Upper lobe of left lung (tissue), 6 donors: ENCODE measurements around the gene MUC5B. TPM values are rescaled to one million over a fixed set of nuclear protein-coding genes. Genes with fewer than 3 reads are reported as not detected.
A peak's percentile ranks its signal among the peaks of the same experiment; 100 is the strongest.

Source experiments
- ATAC-seq, 2 donors: fragments of 200-7000 bp; cut with Tn5 transposase; one replicate each; pipeline ENCODE4 v1.9.1; 2022; ENCODE audit warnings: mild to moderate bottlenecking in 2 of 2, moderate library complexity in 2 of 2; ENCODE audit not compliant: low FRiP score in 2 of 2
- DNase-seq, 2 donors: peaks; one replicate each; pipeline ENCODE4 v3.0.0-alpha.2; 2019 to 2020
- H3K27ac ChIP-seq, 4 donors: fragments of 200-600 bp; sonication (generic); one replicate each; pipeline ENCODE4 v1.5.1; 2016 to 2019
- H3K27me3 ChIP-seq, 4 donors: fragments of 200-600 bp; sonication (generic); one replicate each; pipeline ENCODE4 v1.5.1; 2017 to 2019
- H3K36me3 ChIP-seq, 4 donors: fragments of 200-600 bp; sonication (generic); one replicate each; pipeline ENCODE4 v1.5.1; 2016 to 2019
- H3K4me1 ChIP-seq, 4 donors: fragments of 200-600 bp; sonication (generic); one replicate each; pipeline ENCODE4 v1.5.1; 2018 to 2019
- H3K4me3 ChIP-seq, 4 donors: fragments of 200-600 bp; sonication (generic); one replicate each; pipeline ENCODE4 v1.5.1; 2017 to 2019; ENCODE audit warnings: mild to moderate bottlenecking in 2 of 4, moderate library complexity in 1 of 4
- H3K9me3 ChIP-seq, 4 donors: fragments of 200-600 bp; sonication (generic); one replicate each; pipeline ENCODE4 v1.5.1; 2018 to 2019
- EP300 ChIP-seq, 4 donors: sonication (generic); formaldehyde crosslinking; IDR thresholded peaks; one replicate each; pipeline ENCODE4 v1.5.1; 2017; ENCODE audit warnings: antibody characterized with exemption in 4 of 4, control low read depth in 2 of 4
- POLR2A ChIP-seq, 4 donors: fragments of 450-650 bp; IDR thresholded peaks; one replicate each; pipeline ENCODE4 v1.5.1; 2016 to 2017; ENCODE audit warnings: antibody characterized with exemption in 4 of 4, mild to moderate bottlenecking in 2 of 4
- POLR2AphosphoS5 ChIP-seq, 2 donors: sonication (generic); formaldehyde crosslinking; IDR thresholded peaks; one replicate each; pipeline ENCODE4 v1.5.1; 2017; ENCODE audit warnings: antibody characterized with exemption in 2 of 2
- WGBS, 2 donors: methylation state at CpG; one replicate each; pipeline ENCODE4 v1.1.5; 2017 to 2018; 5-methylcytosine and 5-hydroxymethylcytosine counted together
- total RNA-seq, 6 donors: library from RNA; depleted of rRNA in 4 of 6; stranded (reverse); fragments of >200 nt in 4 of 6; gene quantifications; one replicate each; pipeline versions ENCODE4 v1.1.0 to v1.2.1, GENCODE V29; 2016 to 2021
- TF ChIP-seq, protein P1 (sequence below), 6 experiments: fragments of 450-650 bp in 4 of 6; fragments of 200-600 bp in 2 of 6; sonication (generic) in 2 of 6; IDR thresholded peaks; one replicate each; pipeline ENCODE4 v1.5.1; 2016 to 2019; ENCODE audit warnings: antibody characterized with exemption in 6 of 6
- donor health status: DM: no; HTN: no; CAD: no; lungs with moderate emphysema.
- donor health status: DM: no; HTN: yes; CAD: no; lungs with severe emphysema.

The MUC5B gene
- total RNA-seq, 6 donors from 2014 or later = 3.2 to 54.5 (median 16.2) TPM

GRCh38 chr11:1233351-1234053 lies 10.6 kb downstream of the MUC5B start:
- H3K27ac ChIP-seq = no peak overlapping the region
- H3K36me3 ChIP-seq = no peaks in the 10 kb centered on the region
- H3K4me1 ChIP-seq = no peaks in the 10 kb centered on the region
- DNase-seq (peak in 1 of 2 donors; percentile 52), ATAC-seq (no peak)
- TF ChIP-seq POLR2A (IDR thresholded peaks at IDR 0.05) = no peak
- no peak for TF ChIP-seq EP300 (IDR thresholded peaks at IDR 0.05)
- no peak for TF ChIP-seq POLR2AphosphoS5 (IDR thresholded peaks at IDR 0.05)
- TF ChIP-seq, protein P1, sequence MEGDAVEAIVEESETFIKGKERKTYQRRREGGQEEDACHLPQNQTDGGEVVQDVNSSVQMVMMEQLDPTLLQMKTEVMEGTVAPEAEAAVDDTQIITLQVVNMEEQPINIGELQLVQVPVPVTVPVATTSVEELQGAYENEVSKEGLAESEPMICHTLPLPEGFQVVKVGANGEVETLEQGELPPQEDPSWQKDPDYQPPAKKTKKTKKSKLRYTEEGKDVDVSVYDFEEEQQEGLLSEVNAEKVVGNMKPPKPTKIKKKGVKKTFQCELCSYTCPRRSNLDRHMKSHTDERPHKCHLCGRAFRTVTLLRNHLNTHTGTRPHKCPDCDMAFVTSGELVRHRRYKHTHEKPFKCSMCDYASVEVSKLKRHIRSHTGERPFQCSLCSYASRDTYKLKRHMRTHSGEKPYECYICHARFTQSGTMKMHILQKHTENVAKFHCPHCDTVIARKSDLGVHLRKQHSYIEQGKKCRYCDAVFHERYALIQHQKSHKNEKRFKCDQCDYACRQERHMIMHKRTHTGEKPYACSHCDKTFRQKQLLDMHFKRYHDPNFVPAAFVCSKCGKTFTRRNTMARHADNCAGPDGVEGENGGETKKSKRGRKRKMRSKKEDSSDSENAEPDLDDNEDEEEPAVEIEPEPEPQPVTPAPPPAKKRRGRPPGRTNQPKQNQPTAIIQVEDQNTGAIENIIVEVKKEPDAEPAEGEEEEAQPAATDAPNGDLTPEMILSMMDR (IDR thresholded peaks at IDR 0.05) = no peak
- WGBS, 2 donors = 82% methylated on average over 8 of the region's 21 CpGs; no CpG with 5 or more reads in 1 of the 2 donors
- no peak overlapping the region for H3K4me3 ChIP-seq
- H3K27me3 ChIP-seq = no peaks in the 10 kb centered on the region
- no peaks in the 10 kb centered on the region for H3K9me3 ChIP-seq

GRCh38 chr11:1234054-1234720 lies 11.3 kb downstream of the MUC5B start:
- Histone ChIP-seq H3K9me3 (no peaks in the 10 kb centered on the region), H3K36me3 (no peaks in the 10 kb centered on the region), H3K27ac (no peak overlapping the region), H3K4me1 (no peaks in the 10 kb centered on the region), H3K4me3 (no peak overlapping the region), H3K27me3 (no peaks in the 10 kb centered on the region)
- TF ChIP-seq POLR2A (IDR thresholded peaks at IDR 0.05) (no peak), EP300 (IDR thresholded peaks at IDR 0.05) (no peak), POLR2AphosphoS5 (IDR thresholded peaks at IDR 0.05) (no peak)
- TF ChIP-seq, protein P1 (IDR thresholded peaks at IDR 0.05) = no peak
- no peak for ATAC-seq
- peak in 1 of 2 donors; percentile 72 for DNase-seq
- WGBS, 2 donors = 69% methylated on average over 12 of the region's 22 CpGs; no CpG with 5 or more reads in 1 of the 2 donors

- H3K36me3 ChIP-seq = no peaks in the 10 kb centered on the region
- TF ChIP-seq EP300 (IDR thresholded peaks at IDR 0.05) (no peak), POLR2AphosphoS5 (IDR thresholded peaks at IDR 0.05) (no peak), POLR2A (IDR thresholded peaks at IDR 0.05) (no peak)
- TF ChIP-seq, protein P1 (IDR thresholded peaks at IDR 0.05) = no peak
- DNase-seq (peak in 1 of 2 donors; percentile 78), ATAC-seq (no peak)
- H3K4me3 ChIP-seq = no peak overlapping the region
- no peak overlapping the region for H3K27ac ChIP-seq
- no peaks in the 10 kb centered on the region for H3K4me1 ChIP-seq
- 87 to 98% methylated on average over 12 to 22 of the region's 23 CpGs for WGBS, 2 donors
- H3K27me3 ChIP-seq = no peaks in the 10 kb centered on the region
- no peaks in the 10 kb centered on the region for H3K9me3 ChIP-seq
Observed at GRCh38 chr11:1234771-1235305, 12.0 kb downstream of the MUC5B start.

- Histone ChIP-seq H3K27ac (no peak overlapping the region), H3K4me1 (no peaks in the 10 kb centered on the region), H3K4me3 (no peak overlapping the region), H3K27me3 (no peaks in the 10 kb centered on the region), H3K36me3 (no peaks in the 10 kb centered on the region), H3K9me3 (no peaks in the 10 kb centered on the region)
- DNase-seq (no peak), ATAC-seq (no peak)
- TF ChIP-seq POLR2A (IDR thresholded peaks at IDR 0.05) (no peak), POLR2AphosphoS5 (IDR thresholded peaks at IDR 0.05) (no peak), EP300 (IDR thresholded peaks at IDR 0.05) (no peak)
- TF ChIP-seq, protein P1 (IDR thresholded peaks at IDR 0.05) = no peak
- 81 to 82% methylated on average over 12 to 23 of the region's 23 CpGs for WGBS, 2 donors
Observed at GRCh38 chr11:1235306-1235900, 12.5 kb downstream of the MUC5B start.
